ENCODE measurements around the gene LSM14A. TPM values are rescaled to one million over a fixed set of nuclear protein-coding genes. Genes with fewer than 3 reads are reported as not detected.

Gene LSM14A
- polyA plus RNA-seq, 2 of the 4 experiments (the other 2 are of a cell fraction) = 241 to 264 TPM

GRCh38 chr19:34127684-34128189 lies 44.6 kb upstream of the LSM14A start:
- Histone ChIP-seq H3K4me2 (no peak overlapping the region), H3K9me3 (no peaks in the 10 kb centered on the region), H3K27ac (no peak overlapping the region), H3K4me1 (no peaks in the 10 kb centered on the region), H3K4me3 (no peak overlapping the region)
- CTCF ChIA-PET = interaction anchor here (1.2 to 4.2 kb wide), 7 partner anchors 15 to 350 kb away, joined by 3 to 28 read pairs (median 4); no protein-coding TSS in a partner anchor
- DNase-seq (ENCODE audit: low read depth in 1 of 2, low spot score in 1 of 2) = no peak
- no peak for ATAC-seq
- no peak for FAIRE-seq
- 70% methylated on average over 6 of the region's 6 CpGs for WGBS (ENCODE audit: missing lambda C conversion rate)
- POLR2A ChIA-PET = interaction anchor here (0.5 to 0.7 kb wide), 3 partner anchors 23 to 910 kb away, joined by 3 to 5 read pairs (median 4); no protein-coding TSS in a partner anchor
- TF ChIP-seq NFE2L2 (conservative IDR thresholded peaks at IDR 0.05; ENCODE audit: low read length) (no peak), KDM5A (IDR thresholded peaks at IDR 0.05) (no peak), BCL3 (IDR thresholded peaks at IDR 0.05) (no peak), E2F6 (IDR thresholded peaks at IDR 0.05; ENCODE audit: borderline replicate concordance, low read depth) (no peak), ZFP36 (IDR thresholded peaks at IDR 0.05; ENCODE audit: borderline replicate concordance, partially characterized antibody) (no peak), MYC (IDR thresholded peaks at IDR 0.05; ENCODE audit: borderline replicate concordance, low read length) (no peak), JUNB (IDR thresholded peaks at IDR 0.05) (no peak), HMGXB4 (CRISPR knock-in tag; IDR thresholded peaks at IDR 0.05; ENCODE audit: borderline replicate concordance) (no peak), EP300 (IDR thresholded peaks at IDR 0.05) (no peak), KDM1A (IDR thresholded peaks at IDR 0.05; ENCODE audit: low read depth) (no peak), CTCF (IDR thresholded peaks at IDR 0.05) (no peak), CBX8 (IDR thresholded peaks at IDR 0.05) (no peak), JUN (IDR thresholded peaks at IDR 0.05) (no peak), REST (IDR thresholded peaks at IDR 0.05) (no peak), TFCP2L1 (CRISPR knock-in tag; IDR thresholded peaks at IDR 0.05) (no peak), EHF (CRISPR knock-in tag; IDR thresholded peaks at IDR 0.05) (no peak)

Measured in A549 (cell line).